Stimulated activated CD8-positive, alpha-beta memory T cell treated with anti-CD3 and anti-CD28 coated beads, Interleukin-15, amount 100 ng/mL, for 48 hours (primary cell): ENCODE results near the gene TFB1M.

ENCODE experiments used
- DNase-seq, 2 donors: peaks; one replicate each; pipeline ENCODE4 v3.0.0-alpha.2; 2020; ENCODE audit warnings: low read depth in 2 of 2

The TFB1M gene

DNA sequence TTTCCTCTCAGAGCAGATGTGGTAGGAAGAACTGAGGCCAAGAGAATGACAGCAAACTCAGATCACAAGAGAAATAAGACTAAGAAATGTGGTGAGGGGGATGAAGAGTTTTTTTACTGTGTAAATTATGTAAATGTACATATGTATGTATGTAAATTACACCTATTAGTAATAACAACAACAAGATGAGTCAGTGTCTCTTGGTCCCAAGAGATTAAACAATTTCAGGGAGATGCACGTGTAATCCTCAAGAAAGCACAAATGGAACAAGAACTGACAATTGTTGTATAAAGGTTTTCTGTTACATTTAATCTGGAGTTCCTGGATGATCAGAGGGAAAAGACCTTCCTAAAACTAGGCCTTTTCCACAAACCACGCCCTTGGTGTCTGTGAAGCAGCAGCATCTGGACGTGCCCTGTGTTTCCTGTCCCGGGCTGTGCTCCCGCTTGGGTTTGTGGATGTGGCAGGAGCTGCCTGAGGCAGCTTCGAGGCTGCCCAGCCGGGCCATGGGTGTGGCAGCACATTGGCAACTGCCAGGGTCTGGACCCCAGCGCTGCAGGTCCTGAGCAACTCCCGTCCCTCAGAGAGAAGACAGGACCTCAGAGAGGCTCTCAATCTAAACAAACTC lies 49.5 kb downstream of the TFB1M start:
- DNase-seq: no peak

DNA sequence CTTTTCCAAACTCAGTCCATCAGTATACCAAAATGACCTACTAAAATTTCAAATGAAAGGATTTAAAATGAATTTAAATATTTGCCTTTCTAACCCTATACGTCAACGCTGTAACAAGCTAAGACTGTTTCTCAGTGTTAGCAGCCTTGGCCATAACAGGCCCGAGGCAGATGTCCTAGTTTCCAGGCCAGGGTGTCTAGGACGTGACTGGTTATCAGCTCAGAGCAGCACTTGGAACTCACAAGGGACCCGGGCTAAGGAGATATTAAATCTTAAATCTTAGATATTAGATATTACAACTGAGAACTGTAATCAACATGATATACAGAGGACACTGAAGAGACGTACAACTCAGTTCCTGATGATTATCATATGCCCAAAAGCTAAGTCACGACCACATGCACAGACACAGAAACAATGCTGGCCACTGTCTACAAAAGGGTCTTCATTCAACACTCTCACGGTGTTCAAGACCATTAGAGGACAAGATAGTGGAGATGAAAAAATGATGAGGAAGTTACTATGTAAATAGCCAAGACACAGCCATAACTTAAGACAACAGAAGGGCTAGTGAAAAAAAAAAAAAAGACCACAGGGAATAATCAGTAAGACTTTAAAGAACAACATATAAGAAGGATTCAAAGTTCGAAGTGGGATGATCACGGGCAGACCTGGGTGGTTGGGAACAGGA lies 50.8 kb downstream of the TFB1M start, which contains the start of gene CLDN20:
CLDN20 (plus strand) TSS at position 641 of the 691 bp plus-strand sequence. CDS start 11,707 bp downstream, outside the sequence.
- no peak for DNase-seq

DNA sequence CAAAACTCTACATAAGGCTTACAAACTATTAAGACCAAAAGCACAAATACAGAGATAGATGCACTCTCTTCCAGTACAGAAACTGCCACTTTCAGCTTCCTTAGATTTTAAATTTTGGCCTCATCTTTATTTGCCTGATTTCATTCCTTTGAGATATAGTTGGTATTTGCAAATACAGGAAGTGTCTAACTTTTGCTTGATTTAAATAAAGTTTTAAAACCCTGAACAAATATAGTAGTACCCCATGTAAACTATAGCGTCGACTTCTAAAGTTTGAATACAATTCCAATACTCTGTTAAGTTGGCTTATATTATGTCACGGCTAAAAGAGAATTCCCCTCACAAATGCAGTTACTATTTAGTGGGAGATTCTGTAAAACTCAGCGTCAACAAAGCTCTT lies 51.6 kb downstream of the TFB1M start:
- no peak for DNase-seq

DNA sequence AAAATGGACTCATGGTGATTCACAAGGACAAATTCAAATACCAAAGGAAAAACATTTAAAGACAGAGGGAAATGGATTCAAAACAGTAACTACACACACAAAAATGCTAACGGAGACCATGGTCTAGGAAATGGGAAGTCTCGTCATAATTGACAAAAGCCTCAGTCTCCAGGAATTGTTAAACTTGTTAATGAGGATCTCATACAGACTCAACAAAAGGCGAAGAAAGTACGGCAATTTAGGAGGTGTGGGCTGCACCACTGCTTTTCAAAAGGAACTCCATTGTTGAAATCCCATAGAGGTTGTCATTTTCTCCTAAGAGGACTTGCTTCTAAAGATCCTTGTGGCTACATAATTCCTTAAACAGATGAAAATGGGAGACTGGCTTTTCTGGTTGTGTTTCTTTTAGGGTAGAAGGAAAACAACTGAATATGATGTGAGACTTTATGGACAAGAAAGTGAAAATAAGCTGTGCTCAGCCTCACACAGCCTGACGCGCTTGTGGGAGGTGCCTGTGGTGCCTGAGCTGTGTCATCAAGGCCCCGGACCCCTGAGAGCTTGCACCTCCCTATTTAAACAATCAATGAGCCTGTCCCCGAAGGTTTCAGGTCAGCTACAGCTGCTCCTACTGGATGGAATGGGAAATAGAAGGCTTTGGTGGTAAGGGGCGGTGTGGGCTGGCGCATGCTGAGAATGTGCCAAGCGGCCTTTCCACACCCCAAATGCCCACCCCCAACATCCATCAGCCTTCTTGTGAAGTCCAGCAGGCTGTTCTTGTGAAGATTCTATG lies 53.0 kb downstream of the TFB1M start:
- DNase-seq: no peak

DNA sequence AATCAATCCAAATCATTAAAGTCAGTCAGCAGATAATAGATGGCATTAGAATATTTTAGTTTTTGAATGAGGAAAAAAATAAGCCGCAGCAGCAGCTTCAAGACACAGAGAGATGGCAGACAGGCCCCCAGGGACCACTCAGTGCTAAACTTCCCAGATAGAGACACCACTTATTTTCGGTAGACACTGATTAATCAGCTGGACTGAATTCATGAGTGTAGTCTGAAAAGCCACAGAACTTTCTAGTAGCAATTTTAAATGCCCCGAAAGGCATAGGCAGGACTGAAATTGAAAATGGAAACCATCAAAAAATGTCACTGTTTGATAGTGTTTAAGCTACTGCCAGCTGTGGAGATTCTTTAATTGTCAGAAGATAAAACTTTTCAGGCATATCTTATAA lies 53.6 kb downstream of the TFB1M start:
- no peak for DNase-seq

DNA sequence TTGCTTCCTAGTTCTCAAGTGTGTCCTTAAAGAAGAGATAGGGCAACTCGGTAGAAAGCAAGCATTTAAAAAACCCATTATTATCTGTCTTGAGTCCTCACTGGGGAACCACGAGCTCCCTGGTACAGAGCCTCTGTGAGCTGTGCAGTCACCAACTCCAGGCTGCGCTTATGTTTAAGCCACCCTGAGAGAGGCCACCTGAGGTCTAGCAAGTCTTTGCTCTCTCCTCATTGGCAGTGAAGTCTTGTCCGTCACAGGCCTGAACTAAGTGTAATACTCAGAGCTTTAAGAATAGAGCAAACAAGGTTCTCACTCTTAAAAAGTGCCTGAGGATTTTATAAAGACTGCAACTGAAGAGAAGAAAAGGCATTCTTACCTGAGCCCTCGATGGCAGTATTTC lies 54.4 kb downstream of the TFB1M start:
- DNase-seq: no peak

DNA sequence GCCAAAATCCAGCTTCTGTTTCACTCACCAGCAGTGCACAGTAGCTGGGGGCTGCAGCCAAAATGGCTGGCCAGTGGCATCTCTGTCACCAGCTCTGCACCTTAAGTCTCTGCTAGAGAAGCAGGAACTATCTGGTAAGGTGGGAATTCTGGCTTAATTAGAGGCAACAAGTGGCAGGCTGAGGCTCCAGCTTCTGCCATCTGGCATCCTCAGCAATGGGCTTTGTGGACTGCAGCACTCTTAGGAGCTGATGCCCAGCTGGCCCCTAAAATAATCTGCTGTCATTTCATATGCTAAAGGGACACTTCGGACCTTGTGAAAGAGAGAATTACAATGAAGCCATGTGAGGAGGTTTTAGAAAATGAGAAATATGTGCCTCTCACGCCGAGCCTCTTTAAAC lies 55.1 kb downstream of the TFB1M start:
- DNase-seq: no peak

DNA sequence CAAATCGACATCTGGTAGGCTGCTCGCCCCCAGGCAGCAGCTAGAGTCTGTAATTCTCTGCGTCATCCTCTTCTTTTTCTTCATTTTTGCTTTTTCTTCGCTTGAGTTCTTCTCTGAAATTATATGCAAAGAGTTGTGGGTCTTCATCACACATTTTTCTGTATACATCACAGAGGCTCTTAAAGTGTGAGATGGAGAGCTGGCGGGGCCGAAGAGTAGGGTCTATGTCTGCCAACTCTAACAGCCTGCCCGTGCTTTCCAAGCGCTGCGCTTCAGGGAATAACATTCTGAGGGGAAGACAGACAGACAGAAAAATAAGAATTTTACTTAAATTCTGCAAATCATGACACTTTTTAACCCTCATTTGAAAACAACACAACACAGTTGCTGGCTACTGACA lies 56.5 kb downstream of the TFB1M start:
- DNase-seq: no peak

DNA sequence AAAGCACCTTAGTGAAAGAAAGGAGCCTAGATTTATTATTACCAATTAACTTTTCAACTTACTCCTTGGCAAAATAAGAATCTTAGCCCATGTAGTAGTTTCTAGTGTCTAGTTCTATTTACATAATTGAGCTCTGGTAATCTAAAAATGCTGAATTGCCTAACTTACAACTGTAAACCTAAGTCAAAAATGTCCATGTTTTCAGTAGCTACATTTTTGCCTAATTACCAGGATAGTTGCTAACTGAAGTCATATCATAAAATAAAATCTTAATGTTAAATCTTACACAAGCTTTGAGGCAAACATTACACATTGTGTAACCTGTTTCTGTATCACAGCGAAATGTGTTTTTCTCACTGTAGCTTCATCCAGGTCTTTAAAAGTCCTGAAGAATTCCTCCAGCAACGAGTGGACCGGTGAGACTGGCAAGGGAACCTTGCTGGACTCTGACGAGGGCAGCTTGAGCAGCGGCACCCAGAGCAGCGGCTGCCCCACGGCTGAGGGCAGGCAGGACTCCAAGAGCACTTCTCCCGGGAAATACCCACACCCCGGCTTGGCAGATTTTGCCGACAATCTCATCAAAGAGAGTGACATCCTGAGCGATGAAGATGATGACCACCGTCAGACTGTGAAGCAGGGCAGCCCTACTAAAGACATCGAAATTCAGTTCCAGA lies 58.0 kb downstream of the TFB1M start:
- no peak for DNase-seq

DNA sequence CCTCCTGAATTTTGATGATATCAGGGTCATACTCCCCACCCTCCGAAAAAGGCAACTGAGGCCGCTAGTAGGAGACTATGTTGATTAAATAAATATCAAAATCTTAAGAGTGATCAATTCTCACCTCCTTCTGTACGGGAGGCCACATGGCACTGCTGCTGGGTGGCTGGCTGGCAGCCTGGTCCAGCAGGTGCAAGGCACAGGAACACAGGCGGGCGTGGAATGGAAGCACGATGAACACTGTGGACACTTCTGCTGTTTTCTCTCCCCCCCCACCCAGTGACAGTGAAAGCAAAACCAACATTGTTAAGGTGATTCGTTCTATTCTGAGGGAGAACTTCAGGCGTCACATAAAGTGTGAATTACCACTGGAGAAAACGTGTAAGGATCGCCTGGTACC lies 60.1 kb downstream of the TFB1M start:
- DNase-seq: no peak

DNA sequence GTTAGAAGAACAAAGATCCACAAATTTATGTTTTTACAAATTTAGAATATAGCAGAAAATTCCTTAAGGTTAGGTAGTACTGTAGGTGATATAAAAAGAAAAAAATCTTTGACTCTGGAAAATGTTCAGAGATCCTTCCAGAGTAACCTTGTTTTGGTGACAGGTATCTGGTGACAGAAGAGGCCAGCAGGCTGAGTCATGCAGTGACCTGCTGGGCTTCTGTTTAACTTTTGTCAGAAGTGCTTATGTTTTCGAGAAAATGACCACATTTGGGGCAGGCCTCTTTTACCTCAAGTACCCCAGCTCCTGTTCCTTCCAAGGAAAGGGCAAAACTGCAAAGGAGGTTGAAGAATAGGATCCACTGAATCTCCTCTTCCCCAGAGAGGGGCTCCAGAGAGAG lies 60.9 kb downstream of the TFB1M start:
- DNase-seq: no peak

DNA sequence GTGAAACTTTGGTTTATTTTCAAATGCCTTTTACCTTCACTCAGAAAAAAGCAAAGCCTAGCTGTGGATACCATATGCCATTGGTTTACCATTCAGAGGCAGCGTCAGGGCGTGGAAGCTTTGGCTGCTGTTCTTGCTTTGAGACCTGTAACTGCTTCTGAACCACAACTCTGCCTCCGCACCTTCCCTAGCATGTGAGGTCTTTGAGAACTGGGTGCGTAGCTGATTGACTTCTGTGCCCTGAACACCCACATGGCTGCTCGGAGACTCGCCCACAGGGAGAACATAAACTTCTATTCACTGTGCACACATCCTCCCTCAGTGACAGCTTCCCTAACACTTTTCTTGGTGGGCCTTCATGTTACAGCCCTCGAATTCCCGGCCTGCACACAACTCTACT lies 61.7 kb downstream of the TFB1M start:
- no peak for DNase-seq

DNA sequence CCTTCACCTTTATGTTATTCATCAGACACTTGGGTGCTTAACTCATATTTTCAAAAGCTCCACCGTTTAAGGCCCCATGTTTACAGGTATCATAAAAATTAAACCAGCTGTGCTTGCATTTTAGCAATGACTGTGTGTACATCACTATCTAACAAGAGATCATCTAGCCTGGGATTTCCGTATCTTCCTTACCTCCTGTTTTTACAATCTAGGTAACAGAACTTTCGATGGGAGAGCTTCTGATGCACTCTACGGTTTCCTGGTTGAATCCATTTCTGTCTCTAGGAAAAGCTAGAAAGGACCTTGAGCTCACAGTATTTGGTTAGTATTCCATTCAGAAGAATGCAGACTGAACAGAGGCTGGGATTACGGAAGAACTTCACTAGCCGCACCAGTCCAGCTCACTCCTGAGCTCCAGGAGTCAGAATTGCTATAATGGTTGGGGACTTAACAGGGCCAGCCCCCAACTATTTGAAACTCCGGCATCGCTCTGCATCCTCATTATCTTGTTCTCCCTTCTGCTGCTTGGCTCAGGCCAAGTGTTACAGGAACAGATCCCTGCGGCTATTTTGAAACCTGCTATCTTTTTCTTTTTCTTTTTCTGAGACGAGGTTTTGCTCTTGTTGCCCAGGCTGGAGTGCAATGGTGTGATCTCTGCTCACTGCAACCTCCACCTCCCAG lies 63.4 kb downstream of the TFB1M start:
- no peak for DNase-seq

DNA sequence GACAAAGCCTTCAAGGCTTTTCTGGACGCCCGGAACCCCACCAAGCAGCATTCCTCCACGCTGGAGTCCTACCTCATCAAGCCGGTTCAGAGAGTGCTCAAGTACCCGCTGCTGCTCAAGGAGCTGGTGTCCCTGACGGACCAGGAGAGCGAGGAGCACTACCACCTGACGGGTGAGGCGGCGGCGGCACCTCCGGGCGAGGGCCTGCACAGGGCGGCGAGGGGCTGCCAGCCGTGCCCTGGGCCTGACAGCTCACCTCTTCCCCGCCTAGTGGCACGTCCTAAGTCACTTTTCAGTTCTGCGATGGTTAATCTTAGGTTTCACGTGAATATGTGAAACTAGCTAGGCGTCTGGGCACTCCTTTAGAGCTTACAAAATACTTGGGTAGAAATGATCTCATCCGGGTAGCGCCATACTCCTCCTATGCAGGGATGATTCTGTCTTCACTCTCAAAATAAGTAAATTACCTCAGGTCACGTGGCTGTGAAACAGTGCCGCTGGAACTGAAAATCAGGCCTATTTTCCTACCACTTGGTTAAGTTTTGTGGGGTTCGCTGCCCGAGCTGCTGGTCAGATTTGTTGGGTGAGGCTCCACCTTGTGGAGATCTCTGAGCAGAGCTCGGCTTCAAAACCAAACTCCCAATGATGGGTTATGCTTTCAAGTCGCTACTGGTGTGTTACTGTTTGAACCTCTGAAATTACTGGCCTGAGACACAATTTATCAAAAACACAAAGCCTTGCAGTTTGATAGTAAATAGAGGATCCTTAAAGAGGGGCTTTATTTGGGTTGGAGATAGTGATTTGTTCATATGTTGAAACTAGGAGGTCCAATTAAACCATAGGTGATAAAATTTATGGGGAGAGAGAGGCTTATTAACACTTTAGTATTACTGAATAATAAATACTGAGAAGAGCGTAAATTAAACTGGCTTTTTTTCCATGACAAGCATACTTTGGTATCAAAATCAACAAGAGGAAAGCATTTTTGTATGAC lies 66.0 kb downstream of the TFB1M start:
- DNase-seq: peak in 1 of 2 donors; percentile 17

DNA sequence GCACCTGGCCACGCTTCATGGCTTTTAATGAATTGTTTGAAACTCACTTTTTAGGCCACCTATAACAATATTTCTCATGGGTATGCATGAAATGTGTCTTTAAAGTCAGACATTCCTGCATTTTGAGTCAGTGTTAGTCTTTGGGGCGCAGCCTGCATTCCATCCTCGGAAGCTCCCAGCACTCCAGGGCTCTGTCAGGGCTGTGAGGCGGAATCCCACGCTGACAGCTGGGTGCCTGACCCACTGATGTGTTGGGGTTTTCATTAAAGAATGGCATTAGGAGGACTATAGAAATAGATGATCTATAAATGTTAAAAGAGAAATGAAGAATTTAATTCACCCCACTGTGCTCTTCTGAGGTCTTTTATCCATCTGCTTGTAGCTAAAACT lies 66.7 kb downstream of the TFB1M start:
- DNase-seq: no peak

DNA sequence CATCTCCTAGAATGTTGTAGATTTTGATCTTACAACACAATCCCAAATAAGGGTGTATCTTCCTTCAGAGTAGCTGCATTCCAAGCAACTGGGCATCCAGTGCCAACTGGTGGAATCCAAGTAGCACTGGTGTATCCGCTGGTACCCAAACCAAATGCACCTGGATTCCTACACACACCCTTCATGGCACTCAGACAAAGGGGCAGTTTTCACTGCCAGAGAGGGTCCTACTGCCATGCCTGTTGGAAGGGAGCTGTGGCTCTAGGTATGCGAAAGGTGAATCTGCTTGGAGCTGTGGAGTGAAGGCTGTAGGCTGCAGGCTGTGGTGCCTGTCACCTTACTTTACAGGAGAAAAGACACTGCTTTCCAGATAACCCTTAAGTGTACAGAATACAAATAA lies 67.5 kb downstream of the TFB1M start:
- no peak for DNase-seq

DNA sequence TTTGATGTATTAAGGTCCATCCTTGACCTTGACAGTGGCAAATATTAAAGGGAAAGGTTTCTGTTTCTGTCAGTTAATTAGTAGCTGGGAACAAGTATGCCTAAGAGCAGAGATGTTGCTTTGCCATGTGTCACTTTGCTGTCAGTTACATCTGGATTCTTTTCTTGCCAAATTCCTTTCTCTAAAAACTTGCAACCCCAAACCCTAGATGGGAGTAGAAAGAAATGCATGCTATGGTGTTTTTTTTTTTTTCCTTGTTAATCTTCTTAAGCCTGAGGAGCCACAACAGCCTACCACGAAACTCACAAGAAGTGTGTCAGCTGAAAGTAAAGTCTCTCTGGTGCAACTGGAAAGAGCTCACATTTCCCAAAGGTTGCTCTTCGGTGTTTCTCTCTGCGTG lies 68.5 kb downstream of the TFB1M start:
- DNase-seq: no peak

DNA sequence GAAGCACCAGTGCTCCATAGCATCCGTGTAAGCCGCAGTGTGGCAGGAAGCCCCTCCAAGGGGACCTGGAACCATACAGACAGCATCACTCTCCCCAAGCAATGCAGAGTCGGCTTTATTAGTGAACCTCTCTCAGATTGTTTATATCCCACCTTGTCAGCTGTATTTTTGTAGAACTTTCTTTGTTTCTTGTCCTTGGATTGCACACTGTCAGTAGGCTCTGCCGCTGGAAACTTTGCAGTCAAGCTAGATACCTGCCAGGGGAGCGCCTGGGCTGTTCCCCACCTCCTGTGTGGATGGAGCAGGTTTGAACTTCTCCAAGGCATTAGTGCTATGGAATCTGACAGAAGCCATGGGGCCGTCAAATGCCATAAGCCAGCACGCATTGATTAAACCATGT lies 69.1 kb downstream of the TFB1M start:
- DNase-seq: no peak

DNA sequence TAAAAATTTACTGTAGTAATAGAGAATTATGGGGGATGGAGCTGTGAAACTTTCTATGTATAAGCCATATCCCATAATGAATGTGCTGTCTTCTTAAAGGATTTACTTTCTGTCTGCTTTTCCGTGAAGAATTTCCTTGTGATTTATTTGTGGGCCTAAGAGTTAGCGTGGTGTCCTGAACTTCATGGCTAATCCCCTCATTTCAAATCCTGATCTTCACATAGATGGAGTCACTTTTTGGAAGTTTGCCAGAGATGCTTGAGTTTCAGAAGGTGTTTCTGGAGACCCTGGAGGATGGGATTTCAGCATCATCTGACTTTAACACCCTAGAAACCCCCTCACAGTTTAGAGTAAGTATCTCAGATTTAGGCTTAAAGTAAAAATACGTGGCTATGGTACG lies 69.8 kb downstream of the TFB1M start:
- no peak for DNase-seq

DNA sequence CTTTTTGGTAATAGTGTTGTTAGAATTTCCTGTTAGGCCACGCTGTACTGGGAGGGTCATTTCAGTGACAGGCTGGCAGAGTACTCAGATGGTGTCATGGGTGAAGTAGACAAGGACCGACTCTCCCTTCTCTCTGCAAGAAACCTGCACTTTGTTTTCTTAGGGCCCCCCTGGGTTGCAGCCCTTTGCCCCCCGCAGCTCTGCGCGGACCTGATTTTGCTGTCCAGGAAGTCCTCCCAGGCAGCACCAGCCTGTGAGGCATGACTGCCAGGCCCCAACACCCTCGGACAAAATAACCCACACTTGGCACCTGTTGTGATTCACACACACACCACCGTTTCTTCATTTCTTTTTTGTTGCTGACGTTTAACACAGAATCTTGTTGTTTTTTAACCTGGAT lies 72.3 kb downstream of the TFB1M start:
- DNase-seq: no peak
